ENCODE measurements around the gene AATK.
"Not testable (repeated sequence)": the region's sequence is repeated elsewhere in the genome, so short reads cannot be mapped to it uniquely, and the experiment has no call there.

The AATK gene

DNA sequence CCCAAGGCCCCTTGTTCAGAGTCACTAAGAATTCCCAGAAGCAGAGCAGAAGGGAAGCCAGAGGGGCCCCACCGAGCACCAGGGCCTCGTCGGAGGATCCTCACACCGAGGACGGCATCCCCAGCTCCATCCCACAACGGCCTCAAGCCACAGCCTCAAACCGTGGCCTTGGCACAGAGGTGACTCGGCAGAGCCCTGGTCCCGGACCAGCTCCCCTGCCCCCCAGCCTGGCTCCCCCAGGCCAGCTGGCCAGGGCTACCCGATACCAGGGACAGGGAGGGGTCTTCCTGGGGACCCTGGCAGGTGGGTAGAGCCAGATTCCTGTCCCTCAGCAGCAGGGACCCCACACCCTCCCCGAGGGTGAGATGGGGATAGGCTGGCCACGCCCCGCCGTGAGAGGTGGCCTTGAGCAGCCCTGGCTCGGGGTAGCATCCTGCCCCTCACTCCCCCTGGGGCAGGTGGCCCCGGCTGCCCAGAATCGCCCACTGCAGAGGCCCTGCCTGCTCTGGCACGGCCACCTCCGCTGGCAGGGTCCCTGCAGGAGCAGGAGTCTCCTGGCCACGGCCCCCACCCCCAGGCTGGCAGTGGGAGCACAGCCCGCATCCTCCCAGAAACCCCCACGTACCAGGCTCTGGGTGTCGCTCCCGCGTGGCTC, 6.3 kb downstream of the AATK start:
- no peak for DNase-seq

DNA sequence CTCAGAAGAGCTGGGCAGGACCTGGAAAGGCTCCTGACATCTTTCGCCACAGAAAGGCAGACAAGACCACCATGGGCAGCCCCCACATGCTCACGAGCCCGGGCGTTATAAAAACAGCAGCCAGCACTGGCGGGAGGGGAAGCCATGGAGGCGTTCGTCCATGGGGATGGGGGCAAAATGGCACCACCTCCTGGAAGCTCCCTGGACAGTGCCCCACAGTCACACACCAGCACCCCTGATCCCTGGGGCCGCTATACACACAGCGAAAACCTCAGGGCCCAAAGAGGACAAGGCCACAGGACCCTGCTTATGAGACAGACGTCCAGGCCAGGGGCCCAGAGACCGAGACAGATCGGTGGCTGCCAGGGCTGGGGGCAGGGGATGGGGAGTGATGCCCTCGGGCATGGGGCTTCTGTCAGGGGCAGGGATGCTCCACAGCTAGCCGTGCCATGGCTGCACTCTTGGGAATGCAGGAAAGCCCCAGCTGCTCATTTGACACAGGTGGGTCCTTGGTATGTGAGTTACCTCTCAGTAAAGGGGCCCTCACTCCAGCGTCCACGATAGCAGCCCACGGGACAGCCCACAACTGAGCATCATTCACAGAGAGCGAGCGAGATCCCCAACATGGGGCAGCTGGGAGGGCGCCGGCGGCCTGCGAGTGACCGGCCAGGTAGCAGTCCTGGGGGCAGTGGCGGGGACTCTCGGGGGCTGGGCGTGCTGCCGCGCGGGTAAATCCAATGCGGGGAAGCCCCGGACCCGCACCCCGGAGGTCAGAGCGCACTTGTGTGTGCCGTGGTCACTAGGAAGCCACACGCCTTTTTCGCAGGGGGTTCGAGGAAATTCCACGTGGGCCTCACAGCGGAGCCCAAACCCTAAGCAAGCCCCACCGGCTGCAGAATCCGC, 7.1 kb downstream of the AATK start:
- no peak for DNase-seq

DNA sequence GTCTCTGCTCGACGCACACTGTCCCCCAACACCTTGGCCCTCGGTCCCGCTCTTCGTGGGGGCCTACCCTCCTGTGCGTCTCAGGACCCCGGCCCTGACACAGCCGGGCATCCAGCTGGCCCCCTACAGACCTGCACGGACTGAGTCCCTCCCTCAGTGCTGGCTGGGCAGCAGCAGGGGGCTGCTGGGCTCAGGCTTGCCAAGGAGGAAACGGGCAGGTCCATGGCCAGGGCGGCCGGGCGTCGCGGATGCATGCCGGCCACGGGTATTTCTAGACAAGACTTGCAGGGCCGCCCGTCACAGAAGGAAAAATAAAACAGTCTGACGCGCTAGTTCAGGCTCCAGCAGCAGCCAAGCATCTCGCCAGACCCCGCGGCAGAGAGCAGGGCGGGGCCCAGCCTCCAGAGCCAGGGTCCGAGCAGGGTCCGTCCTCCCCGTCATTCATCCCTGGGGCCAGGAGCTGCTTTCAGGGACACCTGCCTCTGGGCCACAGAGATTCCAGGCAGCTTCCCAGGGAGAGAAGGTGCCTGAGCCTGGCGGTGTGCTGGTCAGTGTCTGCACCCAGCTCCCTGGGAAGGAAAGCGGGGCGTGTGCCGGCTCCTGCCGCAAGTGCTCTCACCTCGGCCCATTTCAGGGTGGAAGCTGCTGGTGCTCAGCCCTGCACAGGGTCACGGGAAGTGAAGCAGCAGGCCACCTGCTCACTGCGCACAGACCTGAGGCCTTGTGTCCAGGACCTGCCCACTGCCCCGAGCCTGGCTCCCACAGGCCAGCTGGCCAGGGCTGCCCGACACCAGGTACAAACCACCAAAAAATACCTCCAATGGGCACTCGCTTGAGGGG, 8.0 kb downstream of the AATK start:
- DNase-seq, result no peak

DNA sequence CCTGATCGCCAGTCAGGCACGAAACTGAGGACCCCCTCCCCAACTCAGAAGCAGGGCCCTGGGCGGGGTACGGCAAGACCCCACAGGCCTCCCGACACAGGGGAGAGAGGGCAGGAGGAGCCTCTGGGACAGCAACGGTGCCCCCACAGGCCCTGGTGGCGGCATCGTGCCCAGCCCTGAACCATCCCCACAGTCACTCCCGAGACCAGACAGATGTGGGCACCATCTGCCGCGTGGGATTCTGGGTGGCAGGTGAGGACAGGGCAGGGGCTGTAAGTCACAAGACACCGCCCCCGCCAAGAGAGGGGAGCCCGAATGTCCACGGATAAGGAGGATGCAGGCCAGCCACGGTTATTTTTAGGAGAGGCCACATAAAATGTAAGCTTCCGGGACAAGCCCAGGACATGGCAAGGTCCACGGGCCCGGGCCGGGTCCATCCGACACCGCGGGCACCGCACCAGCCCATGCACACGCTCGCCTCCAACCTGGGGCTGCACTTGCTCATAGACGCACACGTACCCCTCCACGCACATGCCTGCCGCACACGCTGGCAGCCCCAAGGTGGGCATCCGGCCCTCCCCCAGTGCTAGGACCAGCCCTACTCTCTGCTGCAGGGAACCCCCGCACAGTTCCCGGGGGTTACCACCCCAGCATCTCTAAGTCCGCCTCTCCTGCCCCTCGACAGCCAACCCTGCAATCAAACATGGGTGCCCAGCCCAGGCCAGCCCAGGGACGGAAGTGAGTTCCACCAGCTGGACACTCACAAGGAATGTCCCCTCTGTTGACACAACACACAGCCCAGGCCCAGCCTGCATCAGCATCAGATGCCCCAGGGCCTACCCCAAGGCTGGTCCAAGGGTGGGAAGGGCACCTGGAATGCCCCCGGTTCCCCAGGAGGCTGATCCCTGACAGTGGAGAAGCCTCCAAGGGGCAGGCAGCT, 8.9 kb downstream of the AATK start:
- DNase-seq, result no peak

DNA sequence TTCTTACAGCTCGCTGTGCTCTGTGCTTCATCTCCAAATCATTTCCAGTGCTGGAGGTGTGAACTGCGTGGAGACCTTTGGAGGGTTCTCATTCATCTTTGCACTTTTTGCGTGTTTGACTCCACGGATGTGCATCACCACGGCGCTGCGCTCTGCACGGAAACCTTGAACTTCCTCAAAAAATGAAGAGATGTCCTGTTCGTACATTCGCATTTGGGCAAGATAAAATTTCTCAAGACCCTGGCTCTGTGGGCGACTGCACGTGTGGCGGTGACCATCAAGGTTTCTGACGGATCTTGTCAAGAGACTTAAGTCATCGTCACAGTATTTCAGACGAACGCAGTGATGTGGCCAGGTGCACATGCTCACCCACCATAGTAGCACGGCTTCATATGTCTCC, 11.1 kb downstream of the AATK start:
- DNase-seq, result peak; percentile 24

DNA sequence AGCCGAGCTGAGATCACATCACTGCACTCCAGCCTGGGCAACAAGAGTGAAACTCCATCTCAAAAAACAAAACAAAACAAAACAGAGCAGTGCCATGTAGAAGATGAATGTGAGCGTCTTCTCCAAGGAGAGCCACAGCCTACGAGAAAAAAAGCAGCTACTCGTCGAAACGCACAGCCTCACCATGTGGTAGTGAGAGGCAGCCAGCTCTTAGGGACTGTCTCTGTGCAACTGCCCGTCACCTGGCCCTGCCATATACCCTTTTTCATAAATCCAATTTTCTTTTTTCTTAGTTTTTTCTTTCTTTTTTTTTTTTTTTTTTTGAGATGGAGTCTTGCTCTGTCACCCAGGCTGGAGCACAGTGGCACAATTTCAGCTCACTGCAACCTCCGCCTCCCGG, 12.0 kb downstream of the AATK start:
- DNase-seq, result not testable (repeated sequence)

DNA sequence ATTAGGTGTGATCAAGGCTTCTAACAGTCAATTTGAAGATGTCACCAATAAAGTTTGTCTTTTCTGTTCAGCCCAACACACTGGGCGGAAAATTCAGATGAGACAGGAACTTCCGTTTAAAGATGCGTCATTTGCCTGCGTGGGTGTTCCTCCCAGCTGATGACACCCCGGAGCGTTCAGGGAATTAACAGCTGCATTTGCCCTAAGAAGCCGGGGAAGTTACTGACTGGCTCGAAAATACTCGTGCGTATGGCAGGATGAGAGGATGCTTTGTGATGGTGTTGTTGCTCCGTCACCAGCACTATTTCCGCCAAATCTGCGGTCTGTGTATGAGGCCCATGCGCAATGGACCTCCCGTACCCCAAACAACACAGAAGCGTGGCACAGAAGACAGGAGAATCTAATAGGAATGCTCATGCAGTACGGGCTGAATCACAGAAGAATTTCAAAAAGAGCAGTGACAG, 12.6 kb downstream of the AATK start:
- peak; percentile 56 for DNase-seq

DNA sequence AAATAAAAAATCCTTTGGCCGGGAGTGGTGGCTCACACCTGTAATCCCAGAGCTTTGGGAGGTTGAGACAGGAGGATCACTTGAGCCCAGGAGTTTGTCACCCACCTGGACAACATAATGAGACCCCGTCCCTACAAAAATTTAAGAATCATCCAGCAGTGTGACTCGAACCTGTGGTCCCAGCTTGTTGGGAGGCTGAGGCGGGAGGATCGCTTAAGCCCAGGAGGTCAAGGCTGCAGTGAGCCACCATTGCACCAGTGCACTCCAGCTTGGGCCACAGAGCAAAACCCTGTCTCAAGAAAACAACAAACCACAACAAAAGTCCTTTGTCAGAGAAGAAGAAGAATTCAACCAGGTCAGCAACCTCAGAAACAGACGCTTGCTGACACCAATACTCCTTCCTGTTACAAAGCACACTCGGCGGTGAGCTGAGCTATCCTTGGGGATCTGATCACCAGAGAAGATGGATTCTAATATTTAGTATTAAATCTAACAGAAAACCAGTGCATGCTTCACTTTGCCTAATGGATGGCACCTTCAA, 13.7 kb downstream of the AATK start:
- no peak for DNase-seq

DNA sequence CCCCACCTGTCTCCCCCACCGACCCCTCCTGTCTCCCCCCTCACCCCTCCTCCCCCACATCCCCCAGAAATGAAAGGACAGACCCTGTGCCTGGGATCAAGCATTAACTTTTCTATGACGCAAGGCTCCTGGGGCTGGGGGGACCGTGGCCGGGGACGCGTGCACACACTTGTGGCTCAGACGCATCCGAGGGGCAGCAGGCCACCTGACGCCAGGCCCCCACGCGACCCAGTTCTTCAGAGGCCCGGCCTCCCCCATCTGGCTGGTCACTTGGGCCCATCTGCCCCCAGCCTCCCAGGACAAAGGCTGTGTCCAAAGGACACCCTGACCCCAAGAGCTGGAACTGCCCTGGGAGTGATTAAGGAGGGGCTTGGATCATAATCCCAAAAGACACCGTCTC, 14.7 kb downstream of the AATK start:
- no peak for DNase-seq

DNA sequence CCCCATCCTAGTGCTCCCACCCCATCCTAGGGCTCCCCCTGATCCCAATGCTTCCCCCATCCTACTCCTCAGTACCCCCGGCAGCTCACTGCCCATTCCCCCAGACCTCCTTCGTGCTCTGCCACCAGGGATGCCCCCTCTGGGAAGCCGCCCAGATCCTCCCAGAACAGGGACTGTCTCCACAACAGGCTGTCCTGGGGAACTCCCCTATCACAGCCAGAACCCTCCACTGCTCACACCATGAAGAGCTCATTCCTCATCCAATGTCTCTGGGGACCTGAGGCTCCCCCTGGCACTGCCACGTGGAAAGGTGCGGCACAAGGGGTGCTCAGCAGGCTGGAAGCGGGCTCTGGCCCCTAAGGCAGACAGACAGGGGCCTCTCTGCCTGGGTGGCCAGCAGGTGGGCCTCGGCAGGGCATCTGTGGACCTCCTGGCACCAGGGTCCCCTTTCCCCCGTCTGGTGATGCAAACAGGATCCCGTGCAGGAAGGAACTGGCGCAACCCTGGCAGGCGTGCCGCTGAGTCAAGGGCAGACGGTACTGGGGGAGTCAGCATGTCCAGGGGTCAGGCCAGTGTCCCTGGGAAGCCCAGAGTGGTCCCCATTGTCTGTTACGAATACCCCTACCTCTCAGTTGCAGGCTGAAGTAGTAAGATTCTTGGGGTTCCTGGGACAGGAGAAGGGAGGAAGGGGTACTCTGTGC, 15.5 kb downstream of the AATK start:
- peak; percentile 70 for DNase-seq

DNA sequence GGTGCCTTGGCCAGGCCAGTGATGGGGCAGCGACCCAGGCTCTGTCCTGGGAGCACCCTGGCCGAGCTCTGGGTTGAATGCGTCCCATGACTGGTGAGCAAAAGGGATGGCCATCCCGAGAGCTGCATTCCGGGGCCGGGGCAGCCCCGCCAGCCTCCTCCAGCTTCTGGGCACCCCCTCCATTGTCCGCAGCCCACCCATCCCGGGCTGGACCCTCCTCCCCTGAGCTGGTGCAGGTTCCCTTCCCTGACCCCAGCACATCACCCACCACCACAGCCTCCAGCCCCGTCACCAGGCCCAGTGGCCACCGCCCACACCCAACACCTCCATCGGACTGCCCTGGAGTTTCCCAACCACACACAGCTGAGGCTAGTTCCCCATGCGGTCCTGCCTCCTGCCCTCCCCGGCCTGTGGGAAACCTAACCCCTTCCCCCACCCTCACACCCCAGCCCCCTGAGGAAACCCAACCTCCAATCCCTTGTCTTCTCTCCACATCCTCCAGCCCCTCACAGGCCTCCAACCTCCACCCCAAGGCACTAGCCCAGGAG, 17.0 kb downstream of the AATK start:
- peak; percentile 64 for DNase-seq

DNA sequence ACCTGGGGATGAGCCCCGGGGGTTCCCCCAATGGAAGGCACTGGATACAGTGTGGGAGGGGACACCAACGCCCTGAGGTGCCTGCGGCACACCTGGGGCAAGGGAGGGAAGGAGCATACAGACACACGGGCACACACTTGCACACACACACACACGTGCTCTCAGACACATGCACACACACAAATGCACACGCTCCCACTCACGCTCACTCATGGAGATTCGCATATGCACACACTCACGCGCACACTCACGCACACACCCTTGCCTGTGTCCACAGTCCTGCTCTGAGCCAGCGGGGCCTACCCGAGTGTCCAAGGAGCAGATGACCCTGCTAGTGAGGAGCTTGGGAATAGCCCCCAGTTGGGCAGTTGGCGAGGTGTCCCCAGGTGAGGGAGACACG, 17.4 kb downstream of the AATK start:
- DNase-seq, result no peak

DNA sequence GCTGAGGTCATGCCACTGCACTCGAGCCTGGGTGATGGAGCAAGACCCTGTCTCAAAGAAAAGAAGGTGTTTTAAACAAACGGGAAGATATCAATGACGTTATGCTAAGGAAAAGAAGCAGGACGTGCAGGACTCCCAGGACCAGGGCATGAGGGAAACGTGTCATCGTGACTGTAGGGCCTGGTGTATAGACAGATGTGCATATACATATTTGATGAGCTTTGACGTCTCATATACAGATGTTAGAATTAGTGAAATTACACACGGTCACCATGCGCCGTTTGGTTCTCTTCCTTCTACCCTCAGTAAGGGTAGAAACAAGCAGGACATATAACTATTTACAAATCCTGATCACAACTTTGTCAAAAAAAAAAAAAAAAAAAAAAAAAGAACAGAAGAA, 18.3 kb downstream of the AATK start:
- no peak for DNase-seq

DNA sequence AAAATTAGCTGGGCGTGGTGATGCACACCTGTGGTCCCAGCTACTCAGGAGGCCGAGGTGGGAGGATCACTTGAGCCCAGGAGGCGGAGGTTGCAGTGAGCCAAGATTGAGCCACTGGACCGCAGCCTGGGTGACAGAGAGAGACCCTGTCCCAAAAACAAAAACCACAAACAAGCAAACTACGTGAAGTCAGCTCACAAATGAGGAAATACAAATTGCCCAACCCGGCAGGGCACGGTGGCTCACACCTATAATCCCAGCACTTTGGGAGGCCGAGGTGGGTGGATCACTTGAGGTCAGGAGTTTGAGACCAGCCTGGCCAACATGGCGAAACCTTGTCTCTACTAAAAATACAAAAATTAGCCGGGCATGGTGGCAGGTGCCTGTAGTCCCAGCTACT, 19.8 kb downstream of the AATK start:
- not testable (repeated sequence) for DNase-seq

DNA sequence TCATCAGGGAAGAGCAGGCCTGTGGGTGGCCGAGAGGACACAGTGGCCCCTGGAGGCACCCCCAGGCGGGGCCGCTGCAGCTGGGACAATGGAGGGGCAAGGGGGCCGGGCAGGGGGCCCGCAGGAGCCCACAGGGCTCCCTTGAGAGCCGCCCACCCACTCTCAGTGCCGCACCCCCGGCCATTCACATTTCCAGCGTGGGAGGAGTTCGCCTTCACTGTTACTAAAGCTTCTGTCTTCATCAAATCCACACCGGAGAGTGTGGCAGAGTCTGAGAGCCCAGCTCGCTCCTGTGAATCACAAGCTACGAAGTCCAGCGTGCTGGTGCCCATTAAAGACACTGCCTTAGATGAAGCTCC, 21.6 kb downstream of the AATK start:
- DNase-seq, result no peak

DNA sequence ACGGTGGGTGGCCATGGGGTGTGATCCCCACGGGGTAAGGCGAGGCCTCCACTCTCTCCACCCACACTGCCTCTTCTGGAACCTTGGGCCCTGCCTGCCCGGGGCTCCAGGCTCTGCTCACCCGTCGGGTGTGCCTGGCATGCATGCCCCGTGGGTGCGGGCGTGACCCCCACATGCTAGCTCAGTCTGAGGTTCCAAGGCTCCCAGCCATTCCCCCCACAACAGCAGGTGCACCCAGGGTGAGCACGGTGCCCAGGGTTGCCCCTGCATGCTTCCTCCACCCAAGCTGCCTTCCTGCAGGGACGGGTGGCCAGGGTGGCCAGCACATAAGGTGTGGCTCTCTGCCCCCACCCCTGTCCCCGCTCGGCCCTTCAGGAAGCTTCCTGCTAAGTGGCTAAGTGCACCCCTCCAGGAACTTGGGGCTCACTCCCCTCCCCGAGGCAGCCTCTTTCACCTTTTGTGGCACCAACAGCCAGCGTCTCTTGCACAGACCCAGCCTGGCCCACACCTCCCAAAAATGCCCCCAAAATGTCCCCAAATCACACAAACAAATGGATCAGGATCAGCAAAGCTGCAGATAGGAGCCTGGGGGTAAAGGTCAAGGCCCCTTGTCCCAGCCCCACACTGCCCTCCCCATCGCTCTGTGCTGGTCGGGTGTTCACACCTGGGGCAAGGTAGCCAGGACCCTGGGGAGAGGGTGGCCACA, 22.2 kb downstream of the AATK start:
- DNase-seq, result no peak

DNA sequence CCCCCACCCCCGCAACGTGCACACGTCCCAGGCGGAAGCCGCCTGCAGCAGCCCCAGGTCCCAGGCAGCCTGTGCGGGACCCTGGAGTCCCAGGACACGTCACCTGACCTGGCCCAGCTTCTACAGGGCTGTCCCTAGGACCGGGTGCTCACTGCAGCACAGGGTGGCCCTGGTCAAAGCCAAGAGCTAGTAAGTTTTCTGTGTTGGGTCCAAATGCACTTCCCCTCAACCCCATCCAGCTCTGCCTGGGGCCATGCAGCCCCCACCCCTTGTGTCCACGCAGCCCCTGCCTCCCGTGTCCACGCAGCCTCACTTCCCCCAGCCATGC, 22.9 kb downstream of the AATK start:
- DNase-seq, result no peak

DNA sequence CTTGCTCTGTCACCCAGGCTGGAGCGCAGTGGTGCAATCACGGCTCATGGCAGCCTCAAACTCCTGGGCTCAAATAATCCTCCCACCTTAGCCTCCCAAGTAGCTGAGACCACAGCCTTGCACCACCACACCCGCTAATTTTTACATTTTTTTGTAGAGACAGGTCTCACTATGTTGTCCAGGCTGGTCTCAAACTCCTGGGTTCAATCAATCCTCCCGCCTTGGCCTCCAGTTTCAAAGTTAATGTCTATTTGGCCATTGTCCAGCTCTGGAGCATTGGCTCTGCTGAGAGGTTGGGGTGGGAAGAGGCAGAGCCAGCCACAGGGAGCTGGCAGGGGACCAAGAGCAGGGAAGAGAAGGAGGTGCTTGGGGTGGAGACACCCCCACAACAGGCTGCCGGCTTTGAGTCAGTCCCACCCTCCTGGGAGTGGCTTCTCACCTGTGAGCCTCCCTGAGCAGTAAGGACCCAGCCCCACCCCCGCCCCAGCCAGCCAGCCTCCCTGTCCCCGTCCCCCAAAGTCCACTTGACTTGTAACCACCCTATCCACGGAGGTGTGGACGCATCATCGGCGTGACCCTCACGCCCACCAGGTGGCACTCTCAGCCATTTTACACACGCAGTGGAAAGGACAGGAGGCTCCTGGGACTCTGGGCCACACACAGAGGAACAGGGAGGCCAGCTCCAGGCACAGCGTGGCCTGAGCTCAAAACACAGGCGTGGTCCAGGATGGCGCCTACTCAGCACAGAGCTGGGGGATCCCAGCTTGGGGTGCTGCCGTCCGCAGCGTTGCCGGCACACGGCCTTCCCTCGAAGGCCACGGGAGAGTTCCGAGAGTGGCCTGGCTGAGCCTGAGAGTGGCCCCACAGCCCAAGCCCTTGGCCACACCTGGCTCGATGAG, 23.5 kb downstream of the AATK start:
- peak; percentile 68 for DNase-seq

DNA sequence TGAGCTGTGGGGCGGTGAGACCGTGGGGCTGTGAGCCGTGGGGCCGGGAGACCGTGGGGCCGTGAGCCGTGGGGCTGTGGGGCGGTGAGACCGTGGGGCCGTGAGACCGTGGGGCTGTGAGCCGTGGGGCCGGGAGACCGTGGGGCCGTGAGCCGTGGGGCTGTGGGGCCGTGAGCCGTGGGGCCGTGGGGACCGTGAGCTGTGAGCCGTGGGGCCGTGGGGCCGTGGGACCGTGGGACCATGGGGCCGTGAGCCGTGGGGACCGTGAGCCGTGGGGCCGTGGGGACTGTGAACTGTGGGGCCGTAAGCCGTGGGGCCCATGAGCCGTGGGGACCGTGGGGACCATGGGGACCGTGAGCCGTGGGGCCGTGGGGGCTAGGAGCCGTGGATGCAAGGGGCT, 25.3 kb downstream of the AATK start:
- no peak for DNase-seq

DNA sequence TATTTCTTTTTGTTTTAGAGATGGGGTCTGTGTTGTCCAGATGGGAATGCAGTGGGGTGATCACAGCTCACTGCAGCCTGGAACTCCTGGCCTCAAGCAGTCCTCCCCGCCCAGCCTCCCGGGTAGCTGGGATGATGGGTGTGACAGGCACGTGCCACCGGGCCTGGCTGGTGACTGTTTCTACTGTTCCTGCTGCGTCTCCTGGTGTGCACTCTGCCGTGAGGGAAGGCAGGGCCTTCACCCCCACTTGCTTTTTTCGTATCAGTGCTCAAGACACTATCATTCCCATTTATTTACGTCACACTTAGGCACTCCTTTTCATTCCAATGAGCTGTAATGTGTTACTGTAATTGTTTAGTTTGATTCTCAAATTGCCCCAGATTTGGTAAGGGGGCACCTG, 26.0 kb downstream of the AATK start:
- no peak for DNase-seq
